ENCODE results near the gene VAV2.

DNA sequence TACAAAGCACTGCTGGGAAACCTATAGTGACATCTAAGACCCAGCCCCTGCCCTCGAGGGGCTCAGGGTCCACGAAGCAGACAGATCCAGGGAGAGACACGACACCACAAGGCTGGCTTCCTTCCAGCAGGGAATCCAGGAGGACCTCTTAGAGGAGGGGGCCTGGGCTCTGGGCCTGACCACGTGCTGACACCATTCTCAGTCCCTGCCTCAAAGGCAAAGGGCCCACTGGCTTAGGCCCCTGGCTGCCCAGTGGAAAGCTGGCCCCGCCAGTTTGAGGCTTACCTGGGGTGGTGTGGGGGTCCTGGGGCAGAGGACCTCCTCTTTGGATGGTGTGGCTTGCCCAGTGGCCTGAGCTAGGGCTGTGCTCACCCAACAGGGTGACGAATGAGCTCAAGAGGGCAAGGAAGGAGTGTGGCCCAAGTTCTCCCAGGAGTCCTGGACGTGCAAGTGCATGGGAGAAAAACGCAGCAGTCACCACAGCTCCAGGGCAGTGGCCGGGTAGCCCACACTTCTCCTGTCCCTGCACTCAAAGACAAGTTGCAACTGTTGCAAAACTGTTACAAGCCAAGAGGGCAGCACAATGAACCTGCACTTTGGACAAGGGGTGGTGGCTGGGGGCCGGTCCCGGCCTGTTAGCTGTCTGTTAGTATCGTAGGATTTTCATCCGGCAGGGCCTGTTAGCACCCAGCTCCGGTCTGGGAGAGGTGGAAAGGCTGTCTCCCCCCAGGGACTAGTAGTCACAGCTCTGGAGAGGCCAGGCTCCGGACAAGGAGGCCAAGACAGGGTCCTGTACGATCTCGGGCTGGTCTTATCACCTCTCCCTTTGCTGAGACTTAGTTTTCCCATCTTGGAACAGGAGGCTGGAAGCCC is 252.5 kb downstream of the VAV2 start:
- TF ChIP-seq, protein P1, sequence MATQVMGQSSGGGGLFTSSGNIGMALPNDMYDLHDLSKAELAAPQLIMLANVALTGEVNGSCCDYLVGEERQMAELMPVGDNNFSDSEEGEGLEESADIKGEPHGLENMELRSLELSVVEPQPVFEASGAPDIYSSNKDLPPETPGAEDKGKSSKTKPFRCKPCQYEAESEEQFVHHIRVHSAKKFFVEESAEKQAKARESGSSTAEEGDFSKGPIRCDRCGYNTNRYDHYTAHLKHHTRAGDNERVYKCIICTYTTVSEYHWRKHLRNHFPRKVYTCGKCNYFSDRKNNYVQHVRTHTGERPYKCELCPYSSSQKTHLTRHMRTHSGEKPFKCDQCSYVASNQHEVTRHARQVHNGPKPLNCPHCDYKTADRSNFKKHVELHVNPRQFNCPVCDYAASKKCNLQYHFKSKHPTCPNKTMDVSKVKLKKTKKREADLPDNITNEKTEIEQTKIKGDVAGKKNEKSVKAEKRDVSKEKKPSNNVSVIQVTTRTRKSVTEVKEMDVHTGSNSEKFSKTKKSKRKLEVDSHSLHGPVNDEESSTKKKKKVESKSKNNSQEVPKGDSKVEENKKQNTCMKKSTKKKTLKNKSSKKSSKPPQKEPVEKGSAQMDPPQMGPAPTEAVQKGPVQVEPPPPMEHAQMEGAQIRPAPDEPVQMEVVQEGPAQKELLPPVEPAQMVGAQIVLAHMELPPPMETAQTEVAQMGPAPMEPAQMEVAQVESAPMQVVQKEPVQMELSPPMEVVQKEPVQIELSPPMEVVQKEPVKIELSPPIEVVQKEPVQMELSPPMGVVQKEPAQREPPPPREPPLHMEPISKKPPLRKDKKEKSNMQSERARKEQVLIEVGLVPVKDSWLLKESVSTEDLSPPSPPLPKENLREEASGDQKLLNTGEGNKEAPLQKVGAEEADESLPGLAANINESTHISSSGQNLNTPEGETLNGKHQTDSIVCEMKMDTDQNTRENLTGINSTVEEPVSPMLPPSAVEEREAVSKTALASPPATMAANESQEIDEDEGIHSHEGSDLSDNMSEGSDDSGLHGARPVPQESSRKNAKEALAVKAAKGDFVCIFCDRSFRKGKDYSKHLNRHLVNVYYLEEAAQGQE (IDR thresholded peaks at IDR 0.05) = no peak
- TF ChIP-seq HDAC2 (IDR thresholded peaks at IDR 0.05) (no peak), CHD2 (IDR thresholded peaks at IDR 0.05; ENCODE audit: low read length, partially characterized antibody) (no peak), POLR2A (IDR thresholded peaks at IDR 0.05; ENCODE audit: low read length) (no peak), FOXS1 (CRISPR knock-in tag; IDR thresholded peaks at IDR 0.05) (no peak), MAZ (IDR thresholded peaks at IDR 0.05; ENCODE audit: borderline replicate concordance, low read depth, low read length) (no peak), RAD21 (conservative IDR thresholded peaks at IDR 0.05 in 1 of 2, IDR thresholded peaks at IDR 0.05 in 1 of 2) (no peak), RNF2 (IDR thresholded peaks at IDR 0.05; ENCODE audit: borderline replicate concordance, low read depth) (no peak), SREBF2 (IDR thresholded peaks at IDR 0.05) (no peak), HOXB13 (CRISPR knock-in tag; IDR thresholded peaks at IDR 0.05; ENCODE audit: low read depth) (no peak), MYC (IDR thresholded peaks at IDR 0.05; ENCODE audit: borderline replicate concordance, low read length) (no peak)
- TF ChIP-seq, protein P2, sequence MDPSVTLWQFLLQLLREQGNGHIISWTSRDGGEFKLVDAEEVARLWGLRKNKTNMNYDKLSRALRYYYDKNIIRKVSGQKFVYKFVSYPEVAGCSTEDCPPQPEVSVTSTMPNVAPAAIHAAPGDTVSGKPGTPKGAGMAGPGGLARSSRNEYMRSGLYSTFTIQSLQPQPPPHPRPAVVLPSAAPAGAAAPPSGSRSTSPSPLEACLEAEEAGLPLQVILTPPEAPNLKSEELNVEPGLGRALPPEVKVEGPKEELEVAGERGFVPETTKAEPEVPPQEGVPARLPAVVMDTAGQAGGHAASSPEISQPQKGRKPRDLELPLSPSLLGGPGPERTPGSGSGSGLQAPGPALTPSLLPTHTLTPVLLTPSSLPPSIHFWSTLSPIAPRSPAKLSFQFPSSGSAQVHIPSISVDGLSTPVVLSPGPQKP (IDR thresholded peaks at IDR 0.05; ENCODE audit: low read depth, low read length) = no peak
- TF ChIP-seq, protein P3, sequence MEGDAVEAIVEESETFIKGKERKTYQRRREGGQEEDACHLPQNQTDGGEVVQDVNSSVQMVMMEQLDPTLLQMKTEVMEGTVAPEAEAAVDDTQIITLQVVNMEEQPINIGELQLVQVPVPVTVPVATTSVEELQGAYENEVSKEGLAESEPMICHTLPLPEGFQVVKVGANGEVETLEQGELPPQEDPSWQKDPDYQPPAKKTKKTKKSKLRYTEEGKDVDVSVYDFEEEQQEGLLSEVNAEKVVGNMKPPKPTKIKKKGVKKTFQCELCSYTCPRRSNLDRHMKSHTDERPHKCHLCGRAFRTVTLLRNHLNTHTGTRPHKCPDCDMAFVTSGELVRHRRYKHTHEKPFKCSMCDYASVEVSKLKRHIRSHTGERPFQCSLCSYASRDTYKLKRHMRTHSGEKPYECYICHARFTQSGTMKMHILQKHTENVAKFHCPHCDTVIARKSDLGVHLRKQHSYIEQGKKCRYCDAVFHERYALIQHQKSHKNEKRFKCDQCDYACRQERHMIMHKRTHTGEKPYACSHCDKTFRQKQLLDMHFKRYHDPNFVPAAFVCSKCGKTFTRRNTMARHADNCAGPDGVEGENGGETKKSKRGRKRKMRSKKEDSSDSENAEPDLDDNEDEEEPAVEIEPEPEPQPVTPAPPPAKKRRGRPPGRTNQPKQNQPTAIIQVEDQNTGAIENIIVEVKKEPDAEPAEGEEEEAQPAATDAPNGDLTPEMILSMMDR (IDR thresholded peaks at IDR 0.05) = no peak

Data from A549 (cell line).